H1 (cell line): ENCODE results near the gene SCARB1.

Experiments used
- CHD2 ChIP-seq: IDR thresholded peaks from 2 replicates; pipeline ENCODE4 v1.6.1; 2012; ENCODE audit warnings: low read length, improper control_type of control experiment
- CTCF ChIP-seq, 3 experiments: IDR thresholded peaks; 1 replicate in 2 of 3; 2 replicates in 1 of 3; pipeline versions ENCODE4 v1.5.1 to v1.6.1; 2011; ENCODE audit warnings: low read length in 3 of 3, mild to moderate bottlenecking in 3 of 3, inconsistent platforms in 2 of 3, low read depth in 1 of 3, moderate library complexity in 1 of 3; ENCODE audit not compliant: insufficient read depth in 1 of 3; ENCODE audit errors: control extremely low read depth in 1 of 3
- EP300 ChIP-seq, 2 experiments: IDR thresholded peaks; 1 replicate in 1 of 2; 2 replicates in 1 of 2; pipeline ENCODE4 v1.6.1; 2011 to 2012; ENCODE audit warnings: low read depth in 2 of 2, low read length in 2 of 2, mild to moderate bottlenecking in 2 of 2, borderline replicate concordance in 1 of 2, inconsistent platforms in 1 of 2, moderate library complexity in 1 of 2
- GTF2F1 ChIP-seq: IDR thresholded peaks from 2 replicates; pipeline ENCODE4 v1.6.1; 2012; ENCODE audit warnings: low read depth, low read length, improper control_type of control experiment, borderline replicate concordance
- POLR2AphosphoS5 ChIP-seq: IDR thresholded peaks from 2 replicates; pipeline ENCODE4 v1.6.1; 2011; ENCODE audit warnings: low read depth, low read length
- POU5F1 ChIP-seq: IDR thresholded peaks from 2 replicates; pipeline ENCODE4 v1.6.1; 2011; ENCODE audit warnings: low read depth, mild to moderate bottlenecking, low read length, moderate library complexity
- SP1 ChIP-seq: IDR thresholded peaks from 2 replicates; pipeline ENCODE4 v1.6.1; 2011; ENCODE audit warnings: low read depth, low read length
- SUZ12 ChIP-seq: fragments of 200-600 bp; sonication (generic); IDR thresholded peaks from 2 replicates; pipeline ENCODE4 v1.6.1; 2012; ENCODE audit warnings: mild to moderate bottlenecking, inconsistent platforms, low read length, moderate library complexity, mixed read lengths

- TF ChIP-seq CTCF (IDR thresholded peaks at IDR 0.05; ENCODE audit: control extremely low read depth in 1 of 3, insufficient read depth in 1 of 3, low read depth in 1 of 3, low read length in 3 of 3) (peak; percentile 30 to 80 (median 51)), POU5F1 (no peak), SUZ12 (no peak), SP1 (no peak), POLR2AphosphoS5 (no peak), CHD2 (no peak), EP300 (IDR thresholded peaks at IDR 0.05; ENCODE audit: borderline replicate concordance in 1 of 2, low read depth in 2 of 2, low read length in 2 of 2) (no peak), GTF2F1 (no peak)
Observed at GRCh38 chr12:124764451-124764850, 99.2 kb downstream of the SCARB1 start.
